GM13977 (cell line): ENCODE data around the gene SMAD2.

Experiments
- DNase-seq: peaks from one replicate; pipeline ENCODE4 v3.0.0; 2012; ENCODE audit warnings: low spot score
- CTCF ChIP-seq: IDR thresholded peaks from 2 replicates; pipeline ENCODE4 v1.5.1; 2012; ENCODE audit warnings: mild to moderate bottlenecking, control low read depth; ENCODE audit not compliant: insufficient read depth; ENCODE audit errors: extremely low read depth, missing control alignments
- in situ Hi-C: fragments of 300-500 bp; cut with MboI; formaldehyde crosslinking; loops from one replicate; pipeline ENCODE4 v1.12.0; 2022; ENCODE audit warnings: low sequenced_read_pairs, low pct_unique_long_range_greater_than_20kb, mixed read lengths, inconsistent platforms; ENCODE audit not compliant: unreplicated experiment

Gene SMAD2

GRCh38 chr18:47797126-47797525, 133.3 kb downstream of the SMAD2 start:
- no peak for TF ChIP-seq CTCF
- in situ Hi-C loops: no loop called here

GRCh38 chr18:47795434-47795814, 135.0 kb downstream of the SMAD2 start:
- in situ Hi-C loops: no loop called here
- DNase-seq: no peak
- no peak for TF ChIP-seq CTCF

More at GRCh38 chr18:47797126-47797525, 133.3 kb downstream of the SMAD2 start:
- DNase-seq: no peak

GRCh38 chr18:47794725-47795433, 135.6 kb downstream of the SMAD2 start:
- no peak for DNase-seq
- TF ChIP-seq CTCF: no peak
- in situ Hi-C loops: no loop called here

GRCh38 chr18:47793609-47794008, 136.8 kb downstream of the SMAD2 start:
- DNase-seq: no peak
- no peak for TF ChIP-seq CTCF
- in situ Hi-C loops: no loop called here

- DNase-seq: no peak
- in situ Hi-C loops: no loop called here
- TF ChIP-seq CTCF: no peak
Measured at GRCh38 chr18:47791461-47791985, 138.9 kb downstream of the SMAD2 start.

- in situ Hi-C loops: no loop called here
- TF ChIP-seq CTCF: no peak
Measured at GRCh38 chr18:47790036-47790435, 140.4 kb downstream of the SMAD2 start.

More at GRCh38 chr18:47790036-47790435, 140.4 kb downstream of the SMAD2 start:
- DNase-seq: no peak
